Effector CD4-positive, alpha-beta T cell (primary cell): ENCODE results near the gene OR1N2. TPM values are rescaled to one million over a fixed set of nuclear protein-coding genes. Genes with fewer than 3 reads are reported as not detected.
"Not testable (repeated sequence)": the region's sequence is repeated elsewhere in the genome, so short reads cannot be mapped to it uniquely, and the experiment has no call there.

ENCODE experiments used
- DNase-seq: peaks from one replicate; pipeline ENCODE4 v3.0.0-alpha.2; 2020
- total RNA-seq: gene quantifications from one replicate; lab custom pipeline; 2026; lab: John Stamatoyannopoulos, UW

The OR1N2 gene
- not detected for total RNA-seq

- DNase-seq, result no peak
These were observed at the start of gene OR1N2 for GRCh38 chr9:122552812-122553211. Gene OR1N2, plus strand, starts transcription at chr9:122553112. Its CDS starts 100 bp downstream, at chr9:122553212.

- DNase-seq, result no peak
These were observed 45.9 kb upstream of the OR1N2 start for GRCh38 chr9:122506964-122507363.

GRCh38 chr9:122510502-122510901 lies 42.4 kb upstream of the OR1N2 start, which contains the start of gene OR1J2:
Gene OR1J2, plus strand, starts transcription at chr9:122510802. Its CDS starts 0 bp downstream, at chr9:122510802.
- no peak for DNase-seq

- DNase-seq, result no peak
These were observed 34.7 kb upstream of the OR1N2 start for GRCh38 chr9:122518226-122518625.

- no peak for DNase-seq
These were observed 34.1 kb upstream of the OR1N2 start, which contains the start of gene OR1J4 for GRCh38 chr9:122518841-122519240. Gene OR1J4, plus strand, starts transcription at chr9:122519141. Its CDS starts 0 bp downstream, at chr9:122519141.

GRCh38 chr9:122519376-122519775 lies 33.5 kb upstream of the OR1N2 start:
- no peak for DNase-seq

GRCh38 chr9:122526602-122527001 lies 26.3 kb upstream of the OR1N2 start:
- no peak for DNase-seq

GRCh38 chr9:122527193-122527592 lies 25.7 kb upstream of the OR1N2 start, which contains the start of gene OR1N1:
Gene OR1N1, minus strand, starts transcription at chr9:122527293. Its CDS starts 0 bp downstream, at chr9:122527293.
- DNase-seq, result no peak

- not testable (repeated sequence) for DNase-seq
These were observed 21.8 kb upstream of the OR1N2 start for GRCh38 chr9:122531157-122531556.

- DNase-seq, result no peak
These were observed 16.8 kb upstream of the OR1N2 start for GRCh38 chr9:122536134-122536533.

GRCh38 chr9:122537066-122537465 lies 15.8 kb upstream of the OR1N2 start:
- not testable (repeated sequence) for DNase-seq

GRCh38 chr9:122538757-122539156 lies 14.2 kb upstream of the OR1N2 start:
- no peak for DNase-seq

- DNase-seq, result no peak
These were observed 6.7 kb upstream of the OR1N2 start for GRCh38 chr9:122546196-122546595.

GRCh38 chr9:122551371-122551770 lies 1.5 kb upstream of the OR1N2 start:
- no peak for DNase-seq

- DNase-seq, result no peak
These were observed 8.5 kb downstream of the OR1N2 start for GRCh38 chr9:122561446-122561845.

- no peak for DNase-seq
These were observed 9.3 kb downstream of the OR1N2 start for GRCh38 chr9:122562134-122562760.

- DNase-seq, result no peak
These were observed 15.0 kb downstream of the OR1N2 start for GRCh38 chr9:122567901-122568300.

GRCh38 chr9:122572456-122572855 lies 19.5 kb downstream of the OR1N2 start:
- DNase-seq, result no peak

GRCh38 chr9:122579874-122580273 lies 27.0 kb downstream of the OR1N2 start:
- DNase-seq, result no peak

- no peak for DNase-seq
These were observed 27.4 kb downstream of the OR1N2 start for GRCh38 chr9:122580360-122580759.

GRCh38 chr9:122583284-122583683 lies 30.4 kb downstream of the OR1N2 start, which contains the start of gene OR1L8:
Gene OR1L8, minus strand, starts transcription at chr9:122583384. Its CDS starts 14,907 bp downstream, at chr9:122568477.
- DNase-seq, result not testable (repeated sequence)
